MM.1S (cell line): ENCODE measurements around the gene PTPRC.

ENCODE experiments used
- DNase-seq: peaks from one replicate; pipeline ENCODE4 v3.0.0-alpha.2; 2015
- H2AFZ ChIP-seq: fragments of 300-600 bp; sonication (generic); 2 replicates; pipeline ENCODE4 v1.6.0; 2016; ENCODE audit warnings: antibody characterized with exemption, low read length
- H3F3A ChIP-seq: fragments of 300-600 bp; sonication (generic); 2 replicates; pipeline ENCODE4 v1.6.1; 2016; ENCODE audit warnings: mild to moderate bottlenecking, antibody characterized with exemption, low read length, moderate library complexity, mixed read lengths; ENCODE audit not compliant: insufficient read depth
- H3K27ac ChIP-seq: fragments of 300-600 bp; sonication (generic); 2 replicates; pipeline ENCODE4 v1.5.1; 2016; ENCODE audit warnings: mild to moderate bottlenecking, low read length
- H3K27me3 ChIP-seq: fragments of 300-600 bp; sonication (generic); replicated peaks from 2 replicates; pipeline ENCODE4 v1.6.0; 2016; ENCODE audit warnings: low read length; ENCODE audit not compliant: insufficient read depth
- H3K36me3 ChIP-seq: fragments of 300-600 bp; sonication (generic); replicated peaks from 2 replicates; pipeline ENCODE4 v1.6.1; 2016; ENCODE audit warnings: mild to moderate bottlenecking, low read length, mixed read lengths; ENCODE audit not compliant: insufficient read depth
- H3K4me1 ChIP-seq: fragments of 300-600 bp; sonication (generic); 2 replicates; pipeline ENCODE4 v1.6.1; 2016; ENCODE audit warnings: low read length, mixed read lengths
- H3K4me2 ChIP-seq: fragments of 300-600 bp; sonication (generic); 2 replicates; pipeline ENCODE4 v1.6.0; 2016; ENCODE audit warnings: low read depth, low read length
- H3K4me3 ChIP-seq: fragments of 300-600 bp; sonication (generic); 2 replicates; pipeline ENCODE4 v1.5.1; 2016; ENCODE audit warnings: low read length, mixed read lengths
- H3K79me2 ChIP-seq: fragments of 300-600 bp; sonication (generic); 2 replicates; pipeline ENCODE4 v1.6.1; 2016; ENCODE audit warnings: mixed run types, low read length, mixed read lengths
- H3K9ac ChIP-seq: fragments of 300-600 bp; sonication (generic); 2 replicates; pipeline ENCODE4 v1.6.1; 2016; ENCODE audit warnings: low read length, mixed read lengths
- H3K9me2 ChIP-seq: fragments of 300-600 bp; sonication (generic); replicated peaks from 2 replicates; pipeline ENCODE4 v1.6.1; 2016; ENCODE audit warnings: mild to moderate bottlenecking, low read length, mixed read lengths; ENCODE audit not compliant: insufficient read depth
- H3K9me3 ChIP-seq: fragments of 300-600 bp; sonication (generic); replicated peaks from 2 replicates; pipeline ENCODE4 v1.6.1; 2016; ENCODE audit warnings: mild to moderate bottlenecking, low read length, mixed read lengths; ENCODE audit not compliant: insufficient read depth
- H4K20me1 ChIP-seq: fragments of 300-600 bp; sonication (generic); 2 replicates; pipeline ENCODE4 v1.6.1; 2016; ENCODE audit warnings: mild to moderate bottlenecking, low read length, moderate library complexity, mixed read lengths; ENCODE audit not compliant: insufficient read depth
- CTCF ChIP-seq: fragments of 300-600 bp; sonication (generic); IDR thresholded peaks from 2 replicates; pipeline ENCODE4 v1.5.1; 2016; ENCODE audit warnings: antibody characterized with exemption, low read length, mixed read lengths
- EZH2 ChIP-seq: fragments of 300-600 bp; sonication (generic); optimal IDR thresholded peaks from 2 replicates; pipeline ENCODE3; 2017; ENCODE audit warnings: low read depth, mild to moderate bottlenecking, antibody characterized with exemption, low read length, mixed read lengths
- EZH2phosphoT487 ChIP-seq: fragments of 300-600 bp; sonication (generic); IDR thresholded peaks from 2 replicates; pipeline ENCODE4 v1.6.1; 2018; ENCODE audit warnings: antibody characterized with exemption, low read length

Gene PTPRC

GRCh38 chr1:198765416-198765815, 126.6 kb downstream of the PTPRC start:
- Histone ChIP-seq H4K20me1 (no peaks in the 10 kb centered on the region), H3K4me3 (no peak overlapping the region), H3K27me3 (no peaks in the 10 kb centered on the region), H3K27ac (no peak overlapping the region), H3K9ac (no peak overlapping the region), H3K9me3 (no peaks in the 10 kb centered on the region), H3K4me2 (no peak overlapping the region), H2AFZ (no peak overlapping the region), H3K4me1 (peaks cover 17% of the 10 kb centered on the region), H3F3A (no peaks in the 10 kb centered on the region), H3K79me2 (no peaks in the 10 kb centered on the region), H3K36me3 (no peaks in the 10 kb centered on the region), H3K9me2 (no peaks in the 10 kb centered on the region)
- TF ChIP-seq EZH2phosphoT487 (no peak), CTCF (no peak), EZH2 (no peak)
- no peak for DNase-seq

- H3K4me1 ChIP-seq: peaks cover 7% of the 10 kb centered on the region; the same call in 1 of the 2 replicates
- TF ChIP-seq EZH2: no peak
- TF ChIP-seq EZH2phosphoT487: no peak
- TF ChIP-seq CTCF: peak; percentile 51
- DNase-seq: peak; percentile 24
- H3F3A ChIP-seq: no peaks in the 10 kb centered on the region
- no peaks in the 10 kb centered on the region for H3K9me3 ChIP-seq
- H2AFZ ChIP-seq: no peak overlapping the region
- H3K9me2 ChIP-seq: no peaks in the 10 kb centered on the region
- no peaks in the 10 kb centered on the region for H3K36me3 ChIP-seq
- H3K4me3 ChIP-seq: no peak overlapping the region
- no peaks in the 10 kb centered on the region for H3K79me2 ChIP-seq
- H3K27me3 ChIP-seq: no peaks in the 10 kb centered on the region
- H3K9ac ChIP-seq: no peak overlapping the region
- H3K27ac ChIP-seq: no peak overlapping the region
- no peaks in the 10 kb centered on the region for H4K20me1 ChIP-seq
- no peak overlapping the region for H3K4me2 ChIP-seq
Measured at GRCh38 chr1:198771563-198772153, 132.8 kb downstream of the PTPRC start.

GRCh38 chr1:198772626-198773025, 133.8 kb downstream of the PTPRC start:
- H3K36me3 ChIP-seq: no peaks in the 10 kb centered on the region
- no peak for DNase-seq
- H3K9ac ChIP-seq: no peak overlapping the region
- H3K9me3 ChIP-seq: no peaks in the 10 kb centered on the region
- H3K4me3 ChIP-seq: no peak overlapping the region
- no peak overlapping the region for H3K27ac ChIP-seq
- H2AFZ ChIP-seq: no peak overlapping the region
- no peak overlapping the region for H3K4me2 ChIP-seq
- no peaks in the 10 kb centered on the region for H3K27me3 ChIP-seq
- H3K79me2 ChIP-seq: no peaks in the 10 kb centered on the region
- no peaks in the 10 kb centered on the region for H3F3A ChIP-seq
- no peak for TF ChIP-seq EZH2
- no peak for TF ChIP-seq CTCF
- no peak for TF ChIP-seq EZH2phosphoT487
- peaks cover 13% of the 10 kb centered on the region for H3K4me1 ChIP-seq
- no peaks in the 10 kb centered on the region for H4K20me1 ChIP-seq
- no peaks in the 10 kb centered on the region for H3K9me2 ChIP-seq
